HepG2 (cell line): ENCODE results near the gene ANO2. TPM values are rescaled to one million over a fixed set of nuclear protein-coding genes. Genes with fewer than 3 reads are reported as not detected.
A peak's percentile ranks its signal among the peaks of the same experiment; 100 is the strongest.

ENCODE experiments used
- ARNT2 ChIP-seq: sonication (generic); formaldehyde crosslinking; IDR thresholded peaks from 2 replicates; pipeline ENCODE4 v1.8.0; 2022; ENCODE audit warnings: mild to moderate bottlenecking, low read depth, missing genetic modification reagents, moderate library complexity
- CREB1 ChIP-seq, 2 experiments: fragments of 450-650 bp in 1 of 2; IDR thresholded peaks; 2 replicates each; pipeline ENCODE4 v1.6.1; 2016 to 2017; ENCODE audit warnings: control low read depth in 1 of 2, mild to moderate bottlenecking in 1 of 2, missing compliant biosample characterization in 1 of 2, missing genetic modification characterization in 1 of 2
- ELF3 ChIP-seq: IDR thresholded peaks from 2 replicates; pipeline ENCODE4 v1.6.1; 2016; ENCODE audit warnings: missing genetic modification reagents, missing compliant biosample characterization
- FOXA3 ChIP-seq: IDR thresholded peaks from 2 replicates; pipeline ENCODE4 v1.6.1; 2016; ENCODE audit warnings: missing genetic modification reagents, missing compliant biosample characterization
- HDAC1 ChIP-seq: sonication (generic); formaldehyde crosslinking; IDR thresholded peaks from 2 replicates; pipeline ENCODE4 v1.5.1; 2020; ENCODE audit warnings: mild to moderate bottlenecking, missing genetic modification reagents
- ISL2 ChIP-seq: sonication (generic); formaldehyde crosslinking; IDR thresholded peaks from 2 replicates; pipeline ENCODE4 v1.5.0; 2020; ENCODE audit warnings: missing genetic modification reagents
- MIER2 ChIP-seq: IDR thresholded peaks from 2 replicates; pipeline ENCODE4 v1.6.1; 2016; ENCODE audit warnings: missing biosample characterization, missing genetic modification reagents
- NR2C2 ChIP-seq: sonication (generic); formaldehyde crosslinking; IDR thresholded peaks from 2 replicates; pipeline ENCODE4 v1.4.0; 2020; ENCODE audit warnings: missing genetic modification reagents, mild to moderate bottlenecking, moderate library complexity, borderline replicate concordance
- NR2F6 ChIP-seq, 2 experiments: IDR thresholded peaks; 2 replicates each; pipeline ENCODE4 v1.6.1; 2016; ENCODE audit warnings: antibody characterized with exemption in 1 of 2, mild to moderate bottlenecking in 1 of 2
- PITX1 ChIP-seq: sonication (generic); formaldehyde crosslinking; IDR thresholded peaks from 2 replicates; pipeline ENCODE4 v1.5.1; 2020; ENCODE audit warnings: mild to moderate bottlenecking, missing genetic modification reagents
- RCOR2 ChIP-seq: IDR thresholded peaks from 2 replicates; pipeline ENCODE4 v1.6.1; 2016; ENCODE audit warnings: missing biosample characterization, missing genetic modification reagents
- SOX5 ChIP-seq: IDR thresholded peaks from 2 replicates; pipeline ENCODE4 v1.6.1; 2016; ENCODE audit warnings: borderline replicate concordance
- ZKSCAN8 ChIP-seq: IDR thresholded peaks from 2 replicates; pipeline ENCODE4 v1.6.1; 2016; ENCODE audit warnings: borderline replicate concordance, missing genetic modification reagents, missing compliant biosample characterization
- polyA plus RNA-seq, 8 experiments: library from polyadenylated mRNA; depleted of rRNA in 3 of 8; stranded (reverse) in 7 of 8; unstranded in 1 of 8; fragments of >200 nt; fragmentation: Illumina TruSeq in 4 of 8; extraction: Trizol in 4 of 8; gene quantifications; 2 replicates each; pipeline versions ENCODE4 v1.2.1 to v1.2.3, GENCODE V29; 2011 to 2016; ENCODE audit warnings: low read depth in 4 of 8, missing spikeins in 1 of 8, mixed read lengths in 1 of 8; ENCODE audit not compliant: insufficient read depth in 1 of 8
- total RNA-seq, 5 experiments: library from RNA; depleted of rRNA; stranded (reverse); fragments of >200 nt; fragmentation: Illumina TruSeq; extraction: Trizol; gene quantifications; 2 replicates each; pipeline ENCODE4 v1.2.3, GENCODE V29; 2016; ENCODE audit warnings: low read depth in 1 of 5
- TF ChIP-seq, protein P1 (sequence below): sonication (generic); formaldehyde crosslinking; IDR thresholded peaks from 2 replicates; pipeline ENCODE4 v1.5.1; 2020; ENCODE audit warnings: mild to moderate bottlenecking, missing genetic modification reagents, borderline replicate concordance
- TF ChIP-seq, protein P2 (sequence below): IDR thresholded peaks from 2 replicates; pipeline ENCODE4 v1.6.1; 2016; ENCODE audit warnings: mild to moderate bottlenecking
- TF ChIP-seq, protein P3 (sequence below): sonication (generic); formaldehyde crosslinking; conservative IDR thresholded peaks from 2 replicates; pipeline ENCODE4 v1.4.0; 2020; ENCODE audit warnings: missing genetic modification reagents
- TF ChIP-seq, protein P4 (sequence below): sonication (generic); formaldehyde crosslinking; conservative IDR thresholded peaks from 2 replicates; pipeline ENCODE4 v1.4.0; 2020; ENCODE audit warnings: mild to moderate bottlenecking, missing genetic modification reagents, moderate library complexity

ANO2 gene
- total and polyA plus RNA-seq, 2 of the 13 experiments (the other 11 are each of a cell fraction or from before 2014, with no cell fraction given) = 0.18 TPM; not detected in 1

DNA sequence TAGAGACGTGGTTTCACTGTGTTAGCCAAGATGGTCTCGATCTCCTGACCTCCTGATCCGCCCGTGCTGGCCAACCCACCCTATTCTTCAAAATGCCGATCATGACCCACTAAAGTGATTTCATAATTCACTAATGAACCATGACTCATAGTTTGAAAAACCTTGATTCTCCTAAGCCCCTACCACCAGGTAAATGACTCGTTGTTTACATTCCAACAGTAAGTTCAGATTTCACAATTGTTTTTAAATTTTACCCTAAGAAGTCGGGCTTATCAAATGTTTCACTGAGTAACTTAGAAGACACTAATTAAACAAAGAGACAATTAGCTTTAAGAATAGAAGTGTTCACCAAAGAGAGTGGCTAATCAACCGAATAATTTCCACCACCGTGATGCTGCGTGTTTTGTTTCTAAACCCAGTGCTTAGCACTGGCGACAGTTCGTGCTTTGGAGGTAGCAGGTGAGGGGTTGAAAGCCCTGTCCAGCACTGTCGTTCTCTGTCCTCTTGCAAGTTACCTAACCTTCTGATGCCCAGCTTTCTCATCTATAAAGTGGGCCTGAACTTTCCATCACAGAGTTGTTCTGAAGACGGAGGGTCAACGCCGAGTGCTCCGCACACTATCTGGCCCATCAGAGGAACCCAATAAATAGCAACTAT is 376.6 kb downstream of the ANO2 start (continued):
- TF ChIP-seq, protein P1, sequence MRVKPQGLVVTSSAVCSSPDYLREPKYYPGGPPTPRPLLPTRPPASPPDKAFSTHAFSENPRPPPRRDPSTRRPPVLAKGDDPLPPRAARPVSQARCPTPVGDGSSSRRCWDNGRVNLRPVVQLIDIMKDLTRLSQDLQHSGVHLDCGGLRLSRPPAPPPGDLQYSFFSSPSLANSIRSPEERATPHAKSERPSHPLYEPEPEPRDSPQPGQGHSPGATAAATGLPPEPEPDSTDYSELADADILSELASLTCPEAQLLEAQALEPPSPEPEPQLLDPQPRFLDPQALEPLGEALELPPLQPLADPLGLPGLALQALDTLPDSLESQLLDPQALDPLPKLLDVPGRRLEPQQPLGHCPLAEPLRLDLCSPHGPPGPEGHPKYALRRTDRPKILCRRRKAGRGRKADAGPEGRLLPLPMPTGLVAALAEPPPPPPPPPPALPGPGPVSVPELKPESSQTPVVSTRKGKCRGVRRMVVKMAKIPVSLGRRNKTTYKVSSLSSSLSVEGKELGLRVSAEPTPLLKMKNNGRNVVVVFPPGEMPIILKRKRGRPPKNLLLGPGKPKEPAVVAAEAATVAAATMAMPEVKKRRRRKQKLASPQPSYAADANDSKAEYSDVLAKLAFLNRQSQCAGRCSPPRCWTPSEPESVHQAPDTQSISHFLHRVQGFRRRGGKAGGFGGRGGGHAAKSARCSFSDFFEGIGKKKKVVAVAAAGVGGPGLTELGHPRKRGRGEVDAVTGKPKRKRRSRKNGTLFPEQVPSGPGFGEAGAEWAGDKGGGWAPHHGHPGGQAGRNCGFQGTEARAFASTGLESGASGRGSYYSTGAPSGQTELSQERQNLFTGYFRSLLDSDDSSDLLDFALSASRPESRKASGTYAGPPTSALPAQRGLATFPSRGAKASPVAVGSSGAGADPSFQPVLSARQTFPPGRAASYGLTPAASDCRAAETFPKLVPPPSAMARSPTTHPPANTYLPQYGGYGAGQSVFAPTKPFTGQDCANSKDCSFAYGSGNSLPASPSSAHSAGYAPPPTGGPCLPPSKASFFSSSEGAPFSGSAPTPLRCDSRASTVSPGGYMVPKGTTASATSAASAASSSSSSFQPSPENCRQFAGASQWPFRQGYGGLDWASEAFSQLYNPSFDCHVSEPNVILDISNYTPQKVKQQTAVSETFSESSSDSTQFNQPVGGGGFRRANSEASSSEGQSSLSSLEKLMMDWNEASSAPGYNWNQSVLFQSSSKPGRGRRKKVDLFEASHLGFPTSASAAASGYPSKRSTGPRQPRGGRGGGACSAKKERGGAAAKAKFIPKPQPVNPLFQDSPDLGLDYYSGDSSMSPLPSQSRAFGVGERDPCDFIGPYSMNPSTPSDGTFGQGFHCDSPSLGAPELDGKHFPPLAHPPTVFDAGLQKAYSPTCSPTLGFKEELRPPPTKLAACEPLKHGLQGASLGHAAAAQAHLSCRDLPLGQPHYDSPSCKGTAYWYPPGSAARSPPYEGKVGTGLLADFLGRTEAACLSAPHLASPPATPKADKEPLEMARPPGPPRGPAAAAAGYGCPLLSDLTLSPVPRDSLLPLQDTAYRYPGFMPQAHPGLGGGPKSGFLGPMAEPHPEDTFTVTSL (CRISPR knock-in tag) = peak; percentile 16; the same call in 1 of the 2 replicates
- TF ChIP-seq, protein P2, sequence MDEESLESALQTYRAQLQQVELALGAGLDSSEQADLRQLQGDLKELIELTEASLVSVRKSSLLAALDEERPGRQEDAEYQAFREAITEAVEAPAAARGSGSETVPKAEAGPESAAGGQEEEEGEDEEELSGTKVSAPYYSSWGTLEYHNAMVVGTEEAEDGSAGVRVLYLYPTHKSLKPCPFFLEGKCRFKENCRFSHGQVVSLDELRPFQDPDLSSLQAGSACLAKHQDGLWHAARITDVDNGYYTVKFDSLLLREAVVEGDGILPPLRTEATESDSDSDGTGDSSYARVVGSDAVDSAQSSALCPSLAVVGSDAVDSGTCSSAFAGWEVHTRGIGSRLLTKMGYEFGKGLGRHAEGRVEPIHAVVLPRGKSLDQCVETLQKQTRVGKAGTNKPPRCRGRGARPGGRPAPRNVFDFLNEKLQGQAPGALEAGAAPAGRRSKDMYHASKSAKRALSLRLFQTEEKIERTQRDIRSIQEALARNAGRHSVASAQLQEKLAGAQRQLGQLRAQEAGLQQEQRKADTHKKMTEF = peak; percentile 69
- TF ChIP-seq HDAC1 = 0 out of 2 replicates have a peak, but pooled peaks have one; percentile 23
- peak; percentile 88 for TF ChIP-seq FOXA3 (CRISPR knock-in tag)
- TF ChIP-seq MIER2 = peak; percentile 78
- no peak for TF ChIP-seq ZKSCAN8 (CRISPR knock-in tag)
- TF ChIP-seq SOX5 (CRISPR knock-in tag) = peak; percentile 85
- no peak for TF ChIP-seq ARNT2 (CRISPR knock-in tag)
- TF ChIP-seq PITX1 (CRISPR knock-in tag) = 0 out of 2 replicates have a peak, but pooled peaks have one; percentile 34
- peak; percentile 30; the same call in 1 of the 2 replicates for TF ChIP-seq CREB1 (IDR thresholded peaks at IDR 0.05)
- TF ChIP-seq CREB1 (CRISPR knock-in tag; IDR thresholded peaks at IDR 0.05) = peak; percentile 64
- TF ChIP-seq NR2C2 = 0 out of 2 replicates have a peak, but pooled peaks have one; percentile 29
- peak; percentile 14; the same call in 1 of the 2 replicates for TF ChIP-seq ELF3 (CRISPR knock-in tag)
- TF ChIP-seq, protein P3, sequence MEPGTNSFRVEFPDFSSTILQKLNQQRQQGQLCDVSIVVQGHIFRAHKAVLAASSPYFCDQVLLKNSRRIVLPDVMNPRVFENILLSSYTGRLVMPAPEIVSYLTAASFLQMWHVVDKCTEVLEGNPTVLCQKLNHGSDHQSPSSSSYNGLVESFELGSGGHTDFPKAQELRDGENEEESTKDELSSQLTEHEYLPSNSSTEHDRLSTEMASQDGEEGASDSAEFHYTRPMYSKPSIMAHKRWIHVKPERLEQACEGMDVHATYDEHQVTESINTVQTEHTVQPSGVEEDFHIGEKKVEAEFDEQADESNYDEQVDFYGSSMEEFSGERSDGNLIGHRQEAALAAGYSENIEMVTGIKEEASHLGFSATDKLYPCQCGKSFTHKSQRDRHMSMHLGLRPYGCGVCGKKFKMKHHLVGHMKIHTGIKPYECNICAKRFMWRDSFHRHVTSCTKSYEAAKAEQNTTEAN = 0 out of 2 replicates have a peak, but pooled peaks have one; percentile 24
- no peak for TF ChIP-seq NR2F6 (IDR thresholded peaks at IDR 0.05)
- peak; percentile 32; the same call in 1 of the 2 replicates for TF ChIP-seq NR2F6 (CRISPR knock-in tag; IDR thresholded peaks at IDR 0.05)
- TF ChIP-seq RCOR2 (CRISPR knock-in tag) = peak; percentile 19; the same call in 1 of the 2 replicates
- peak; percentile 66 for TF ChIP-seq ISL2 (CRISPR knock-in tag)
- TF ChIP-seq, protein P4, sequence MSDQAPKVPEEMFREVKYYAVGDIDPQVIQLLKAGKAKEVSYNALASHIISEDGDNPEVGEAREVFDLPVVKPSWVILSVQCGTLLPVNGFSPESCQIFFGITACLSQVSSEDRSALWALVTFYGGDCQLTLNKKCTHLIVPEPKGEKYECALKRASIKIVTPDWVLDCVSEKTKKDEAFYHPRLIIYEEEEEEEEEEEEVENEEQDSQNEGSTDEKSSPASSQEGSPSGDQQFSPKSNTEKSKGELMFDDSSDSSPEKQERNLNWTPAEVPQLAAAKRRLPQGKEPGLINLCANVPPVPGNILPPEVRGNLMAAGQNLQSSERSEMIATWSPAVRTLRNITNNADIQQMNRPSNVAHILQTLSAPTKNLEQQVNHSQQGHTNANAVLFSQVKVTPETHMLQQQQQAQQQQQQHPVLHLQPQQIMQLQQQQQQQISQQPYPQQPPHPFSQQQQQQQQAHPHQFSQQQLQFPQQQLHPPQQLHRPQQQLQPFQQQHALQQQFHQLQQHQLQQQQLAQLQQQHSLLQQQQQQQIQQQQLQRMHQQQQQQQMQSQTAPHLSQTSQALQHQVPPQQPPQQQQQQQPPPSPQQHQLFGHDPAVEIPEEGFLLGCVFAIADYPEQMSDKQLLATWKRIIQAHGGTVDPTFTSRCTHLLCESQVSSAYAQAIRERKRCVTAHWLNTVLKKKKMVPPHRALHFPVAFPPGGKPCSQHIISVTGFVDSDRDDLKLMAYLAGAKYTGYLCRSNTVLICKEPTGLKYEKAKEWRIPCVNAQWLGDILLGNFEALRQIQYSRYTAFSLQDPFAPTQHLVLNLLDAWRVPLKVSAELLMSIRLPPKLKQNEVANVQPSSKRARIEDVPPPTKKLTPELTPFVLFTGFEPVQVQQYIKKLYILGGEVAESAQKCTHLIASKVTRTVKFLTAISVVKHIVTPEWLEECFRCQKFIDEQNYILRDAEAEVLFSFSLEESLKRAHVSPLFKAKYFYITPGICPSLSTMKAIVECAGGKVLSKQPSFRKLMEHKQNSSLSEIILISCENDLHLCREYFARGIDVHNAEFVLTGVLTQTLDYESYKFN = peak; percentile 39
